ENCODE measurements around the gene PTPN14.
A peak's percentile ranks its signal among the peaks of the same experiment; 100 is the strongest.

Gene PTPN14

DNA sequence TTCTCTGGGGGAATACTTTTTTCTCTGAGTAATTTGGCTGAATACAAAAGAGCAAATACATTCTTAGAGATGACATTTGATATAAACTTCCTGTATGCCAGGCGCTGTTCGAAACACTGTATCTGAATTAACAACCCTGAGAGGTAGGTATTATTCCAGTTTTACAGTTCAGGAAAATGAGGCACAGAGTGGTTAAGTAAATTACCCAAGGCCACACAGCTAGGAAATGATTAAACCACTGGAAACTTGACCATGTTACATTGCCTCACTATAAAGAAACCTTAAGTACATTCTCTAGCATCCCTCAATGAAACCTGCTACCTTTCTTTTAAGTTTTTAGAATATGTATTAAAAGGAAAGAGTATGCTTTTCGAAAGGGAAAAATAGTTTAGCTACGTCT is 215.8 kb downstream of the PTPN14 start:
- in situ Hi-C loops (cut with MboI; ENCODE audit: low sequenced_read_pairs), result loop anchor here (10.0 to 25.0 kb wide), 2 partner anchors 249 to 1202 kb away; no protein-coding TSS in a partner anchor
- no peaks in the 10 kb centered on the region for H3K27me3 ChIP-seq (ENCODE audit: low read depth)
- no peak overlapping the region for H3K4me3 ChIP-seq
- DNase-seq (ENCODE audit: low spot score in 2 of 2), result no peak
- H3K9me3 ChIP-seq, result no peaks in the 10 kb centered on the region
- peaks cover 9% of the 10 kb centered on the region for H3K4me1 ChIP-seq
- no peaks in the 10 kb centered on the region for H3K36me3 ChIP-seq (replicated peaks)

DNA sequence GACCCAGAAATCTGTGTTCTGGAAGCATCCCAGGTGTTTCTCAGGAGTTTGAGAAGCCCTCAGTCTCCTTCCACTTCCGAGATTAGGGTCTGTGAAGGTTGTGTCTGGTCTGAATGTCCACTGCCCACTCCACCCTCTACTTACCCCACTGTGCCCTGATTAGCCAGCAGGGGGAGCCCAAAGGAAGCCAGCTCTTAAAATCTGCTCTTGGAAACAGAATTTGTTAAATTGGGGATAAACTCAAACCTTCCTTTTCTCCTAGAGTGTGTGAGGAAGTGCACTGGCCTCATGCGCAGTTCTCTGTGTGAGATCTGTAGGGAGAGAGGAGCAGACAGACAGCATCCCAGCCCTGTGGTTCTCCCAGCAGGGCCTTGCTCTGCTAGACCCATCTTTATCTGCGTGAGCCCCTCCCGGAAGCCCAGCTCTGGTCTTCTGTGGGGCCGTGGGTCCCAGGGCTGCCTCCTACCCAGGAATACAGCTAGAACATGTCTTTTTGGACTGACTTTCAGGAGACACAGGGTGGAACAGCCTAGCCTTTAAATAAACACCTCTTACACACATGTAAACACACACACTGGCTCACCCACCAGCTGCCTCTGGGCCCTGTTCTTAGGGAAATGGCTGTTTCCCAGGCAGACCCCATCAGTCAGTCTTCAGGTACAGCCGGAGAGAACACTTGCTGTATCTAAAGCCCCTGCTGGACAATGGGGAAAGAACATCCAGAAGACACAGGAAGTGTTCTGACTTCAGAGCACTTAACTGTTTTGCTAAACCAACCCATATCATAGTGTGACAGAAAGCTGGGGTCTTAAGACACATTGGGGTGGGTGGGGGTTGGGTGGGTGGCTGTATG is 218.2 kb downstream of the PTPN14 start:
- in situ Hi-C loops (cut with MboI; ENCODE audit: low sequenced_read_pairs), result loop anchor here (5.0 to 25.0 kb wide), 3 partner anchors 126 to 1204 kb away; no protein-coding TSS in a partner anchor
- no peaks in the 10 kb centered on the region for H3K9me3 ChIP-seq
- peaks cover 1% of the 10 kb centered on the region; the same call in 1 of the 2 replicates for H3K36me3 ChIP-seq (replicated peaks)
- H3K4me1 ChIP-seq, result peaks cover 8% of the 10 kb centered on the region
- H3K4me3 ChIP-seq, result no peak overlapping the region
- DNase-seq (ENCODE audit: low spot score in 2 of 2), result peak; percentile 38 to 75
- H3K27me3 ChIP-seq (ENCODE audit: low read depth), result no peaks in the 10 kb centered on the region

DNA sequence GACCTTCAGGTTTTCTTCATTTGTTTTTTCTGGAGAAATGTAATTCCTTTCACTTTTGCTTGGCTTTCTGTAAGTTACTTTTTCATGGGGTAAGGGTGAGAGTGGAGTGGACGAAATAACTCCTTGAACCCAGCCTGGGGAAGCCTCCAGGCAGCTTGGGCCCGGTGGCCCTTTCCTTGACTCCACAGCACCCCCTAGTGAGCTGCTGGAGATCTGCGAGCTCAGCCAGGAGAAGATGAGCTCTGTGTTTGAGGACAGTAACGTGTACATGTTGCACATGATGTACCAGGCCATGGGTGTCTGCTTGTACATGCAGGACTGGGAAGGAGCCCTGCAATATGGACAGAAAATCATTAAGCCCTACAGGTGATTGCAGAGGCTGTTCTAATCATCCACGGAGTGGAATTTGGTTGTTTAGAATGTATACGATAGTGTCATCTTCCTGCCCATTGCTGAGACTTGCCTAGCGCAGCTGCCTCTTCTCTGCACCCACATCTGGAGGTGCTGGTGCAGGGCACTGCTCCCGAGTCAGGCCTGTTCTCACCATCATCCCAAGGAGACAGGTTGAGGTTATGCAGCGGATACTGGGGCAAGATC is 219.5 kb downstream of the PTPN14 start:
- Histone ChIP-seq H3K4me3 (no peak overlapping the region), H3K36me3 (replicated peaks) (peaks cover 4% of the 10 kb centered on the region; the same call in 1 of the 2 replicates), H3K27me3 (ENCODE audit: low read depth) (no peaks in the 10 kb centered on the region), H3K9me3 (no peaks in the 10 kb centered on the region), H3K4me1 (no peaks in the 10 kb centered on the region)
- DNase-seq (ENCODE audit: low spot score in 2 of 2), result peak; percentile 40 to 80
- in situ Hi-C loops (cut with MboI; ENCODE audit: low sequenced_read_pairs), result loop anchor here (5.0 to 25.0 kb wide), 3 partner anchors 125 to 1205 kb away; no protein-coding TSS in a partner anchor

DNA sequence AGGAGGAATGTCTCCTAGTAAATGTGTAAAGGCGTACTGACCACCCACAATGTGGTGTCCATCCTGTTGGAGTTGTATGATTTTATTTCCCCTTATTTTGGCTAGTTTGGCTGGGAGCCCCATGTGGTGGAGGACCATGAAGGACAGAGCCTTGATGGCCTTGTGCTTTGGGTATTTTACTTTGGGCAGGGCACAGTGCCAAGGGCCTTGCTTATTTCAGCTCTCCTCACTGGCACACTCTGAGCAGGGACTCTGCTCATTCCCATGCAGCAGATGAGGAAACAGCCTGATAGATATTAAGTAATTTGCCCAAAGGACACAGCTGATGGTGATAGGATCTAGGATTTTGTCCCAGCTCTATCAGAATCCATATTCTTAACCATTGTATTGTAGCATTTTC is 220.2 kb downstream of the PTPN14 start:
- no peak overlapping the region for H3K4me3 ChIP-seq
- no peaks in the 10 kb centered on the region for H3K9me3 ChIP-seq
- in situ Hi-C loops (cut with MboI; ENCODE audit: low sequenced_read_pairs), result loop anchor here (5.0 to 25.0 kb wide), 3 partner anchors 124 to 1206 kb away; no protein-coding TSS in a partner anchor
- H3K27me3 ChIP-seq (ENCODE audit: low read depth), result no peaks in the 10 kb centered on the region
- DNase-seq (ENCODE audit: low spot score in 2 of 2), result no peak
- H3K4me1 ChIP-seq, result no peaks in the 10 kb centered on the region
- peaks cover 4% of the 10 kb centered on the region; the same call in 1 of the 2 replicates for H3K36me3 ChIP-seq (replicated peaks)

DNA sequence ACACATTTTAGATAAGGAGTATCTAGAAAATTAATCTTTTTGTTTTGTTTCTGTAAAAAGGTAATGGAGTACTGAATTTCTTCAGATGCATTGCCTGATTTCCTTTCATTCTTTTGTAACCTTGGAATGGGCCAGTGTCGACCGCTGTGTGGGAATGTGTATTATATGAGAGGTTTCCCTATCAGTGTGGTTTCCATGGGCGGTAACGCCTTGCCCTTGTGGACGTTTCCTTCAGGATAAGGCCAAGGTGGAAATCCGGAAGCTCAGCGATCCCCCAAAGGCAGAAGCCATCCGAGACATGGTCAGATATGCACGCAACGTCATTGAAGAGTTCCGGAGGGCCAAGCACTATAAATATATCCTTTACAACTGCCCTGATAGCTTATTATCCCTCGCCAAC is 220.7 kb downstream of the PTPN14 start:
- Histone ChIP-seq H3K4me1 (no peaks in the 10 kb centered on the region), H3K36me3 (replicated peaks) (peaks cover 4% of the 10 kb centered on the region; the same call in 1 of the 2 replicates), H3K4me3 (no peak overlapping the region), H3K27me3 (ENCODE audit: low read depth) (no peaks in the 10 kb centered on the region), H3K9me3 (no peaks in the 10 kb centered on the region)
- in situ Hi-C loops (cut with MboI; ENCODE audit: low sequenced_read_pairs), result loop anchor here (5.0 to 25.0 kb wide), 3 partner anchors 123 to 1207 kb away; no protein-coding TSS in a partner anchor
- DNase-seq (ENCODE audit: low spot score in 2 of 2), result no peak

DNA sequence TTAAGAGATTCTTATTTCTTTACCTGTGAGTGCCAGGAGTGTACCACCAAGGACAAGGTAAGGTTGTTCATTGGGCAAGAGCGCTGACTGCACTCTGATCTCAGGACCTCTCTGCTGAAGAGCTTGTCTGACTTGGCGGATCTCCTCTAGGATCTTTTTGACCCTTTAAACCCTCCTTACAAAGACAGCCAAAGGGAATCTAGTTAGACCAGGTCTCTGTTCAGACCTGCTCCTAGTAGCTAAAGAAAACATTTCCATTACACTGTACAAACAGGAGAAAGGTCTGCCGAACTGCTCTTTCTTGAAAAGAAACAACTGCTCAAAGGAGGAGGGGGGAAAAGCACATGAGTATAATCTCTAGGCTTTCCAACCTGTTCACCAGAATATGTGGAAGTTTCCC is 221.2 kb downstream of the PTPN14 start:
- DNase-seq (ENCODE audit: low spot score in 2 of 2), result no peak
- Histone ChIP-seq H3K4me3 (no peak overlapping the region), H3K4me1 (no peaks in the 10 kb centered on the region), H3K27me3 (ENCODE audit: low read depth) (no peaks in the 10 kb centered on the region), H3K36me3 (replicated peaks) (peaks cover 4% of the 10 kb centered on the region; the same call in 1 of the 2 replicates), H3K9me3 (no peaks in the 10 kb centered on the region)
- in situ Hi-C loops (cut with MboI; ENCODE audit: low sequenced_read_pairs), result loop anchor here (5.0 to 25.0 kb wide), 3 partner anchors 123 to 1207 kb away; no protein-coding TSS in a partner anchor

DNA sequence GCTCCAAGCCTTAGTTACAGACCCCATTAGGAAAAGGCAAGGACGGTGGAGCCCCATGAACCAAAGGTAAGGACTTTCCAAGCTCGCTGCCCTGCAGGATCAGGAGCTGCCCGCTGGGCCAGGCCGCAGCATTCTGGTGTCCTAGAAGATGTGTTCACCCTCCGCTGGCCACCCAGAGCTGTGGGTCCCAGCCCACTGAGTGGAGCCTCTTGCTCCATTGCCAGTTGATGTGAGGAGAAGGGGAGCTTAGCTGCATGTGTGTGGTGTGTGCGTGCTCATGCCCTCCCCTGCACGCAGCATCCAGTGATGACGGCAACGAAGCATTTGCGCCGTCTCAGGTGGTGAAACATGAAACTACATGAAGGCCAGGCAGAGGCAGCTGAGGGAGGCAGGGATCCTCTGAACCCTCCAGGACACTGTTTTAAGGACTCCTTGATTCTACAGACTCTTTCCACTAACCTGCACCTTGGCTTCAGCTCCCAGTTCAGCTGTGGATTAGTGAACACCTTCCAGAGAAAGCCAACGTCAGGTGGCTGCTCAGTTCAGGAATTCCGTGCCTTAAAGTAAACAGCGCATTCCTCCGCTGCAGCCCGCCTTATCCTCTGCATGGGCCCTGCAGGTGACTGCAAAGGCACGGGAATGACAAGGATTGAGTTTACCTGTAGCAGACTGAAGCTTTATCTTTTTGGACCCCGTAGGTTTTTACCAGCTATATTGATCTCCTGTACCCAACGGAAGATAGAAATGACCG is 221.8 kb downstream of the PTPN14 start:
- Histone ChIP-seq H3K4me1 (no peaks in the 10 kb centered on the region), H3K9me3 (no peaks in the 10 kb centered on the region), H3K4me3 (no peak overlapping the region), H3K36me3 (replicated peaks) (peaks cover 4% of the 10 kb centered on the region; the same call in 1 of the 2 replicates), H3K27me3 (ENCODE audit: low read depth) (no peaks in the 10 kb centered on the region)
- in situ Hi-C loops (cut with MboI; ENCODE audit: low sequenced_read_pairs), result loop anchor here (5.0 to 25.0 kb wide), 4 partner anchors 67 to 1208 kb away; no protein-coding TSS in a partner anchor
- no peak for DNase-seq (ENCODE audit: low spot score in 2 of 2)

DNA sequence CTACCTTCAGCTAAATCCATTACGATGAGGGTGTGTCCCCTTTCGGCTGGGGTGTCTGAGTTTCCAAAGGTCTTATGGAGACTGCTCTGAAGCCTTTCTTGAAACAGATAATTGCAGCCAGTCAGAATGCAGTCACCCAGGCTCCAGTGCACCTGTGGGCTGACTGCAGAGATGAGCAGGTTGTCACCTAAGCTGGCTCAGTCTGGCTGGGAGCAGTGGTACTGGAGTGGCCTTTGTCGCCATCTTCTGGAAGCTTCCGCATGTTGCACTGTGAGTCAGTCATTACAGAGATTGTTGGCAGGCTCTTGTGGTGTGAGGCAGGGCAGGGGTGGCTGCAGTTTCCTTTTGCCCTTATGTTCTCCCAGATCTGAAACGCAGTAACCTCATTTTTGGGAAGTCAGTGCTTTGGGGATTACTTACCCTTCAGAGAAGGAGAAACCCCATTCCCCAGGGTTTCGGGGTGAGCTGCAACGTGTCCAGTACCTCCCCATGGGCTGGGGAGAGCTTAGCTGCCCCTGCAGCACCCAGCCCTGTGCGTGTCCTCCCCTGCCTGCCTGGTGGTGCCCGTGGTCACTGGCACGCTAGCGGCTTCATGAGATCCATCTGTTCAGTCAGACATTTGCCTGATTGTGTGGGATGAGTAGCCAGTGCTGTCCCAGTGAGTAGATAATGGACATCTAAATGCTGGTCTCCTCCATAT is 222.5 kb downstream of the PTPN14 start:
- no peaks in the 10 kb centered on the region for H3K27me3 ChIP-seq (ENCODE audit: low read depth)
- in situ Hi-C loops (cut with MboI; ENCODE audit: low sequenced_read_pairs), result loop anchor here (5.0 to 25.0 kb wide), 2 partner anchors 67 to 1208 kb away; no protein-coding TSS in a partner anchor
- peak; percentile 56 to 82 for DNase-seq (ENCODE audit: low spot score in 2 of 2)
- no peaks in the 10 kb centered on the region for H3K4me1 ChIP-seq
- peaks cover 4% of the 10 kb centered on the region; the same call in 1 of the 2 replicates for H3K36me3 ChIP-seq (replicated peaks)
- no peaks in the 10 kb centered on the region for H3K9me3 ChIP-seq
- H3K4me3 ChIP-seq, result no peak overlapping the region

DNA sequence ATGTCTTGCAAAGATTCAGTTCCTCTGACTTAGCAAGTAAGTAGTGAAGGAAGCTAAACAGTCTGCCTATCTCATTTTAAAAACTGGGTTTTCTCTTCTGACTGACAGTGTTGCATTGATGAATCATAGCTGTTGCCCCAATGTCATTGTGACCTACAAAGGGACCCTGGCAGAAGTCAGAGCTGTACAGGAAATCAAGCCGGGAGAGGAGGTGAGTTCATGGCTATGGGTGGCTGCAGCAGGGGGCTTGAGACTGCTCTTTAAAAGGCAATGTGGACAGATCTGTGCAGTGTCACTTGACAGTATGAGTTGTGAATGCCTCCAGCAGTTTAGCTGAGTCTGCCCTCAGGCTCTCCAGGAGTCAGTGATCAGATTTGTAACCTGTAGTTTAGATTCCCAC is 223.9 kb downstream of the PTPN14 start:
- H3K36me3 ChIP-seq (replicated peaks), result peaks cover 4% of the 10 kb centered on the region
- no peak for DNase-seq (ENCODE audit: low spot score in 2 of 2)
- in situ Hi-C loops (cut with MboI; ENCODE audit: low sequenced_read_pairs), result loop anchor here (5.0 to 25.0 kb wide), 2 partner anchors 65 to 1210 kb away; no protein-coding TSS in a partner anchor

DNA sequence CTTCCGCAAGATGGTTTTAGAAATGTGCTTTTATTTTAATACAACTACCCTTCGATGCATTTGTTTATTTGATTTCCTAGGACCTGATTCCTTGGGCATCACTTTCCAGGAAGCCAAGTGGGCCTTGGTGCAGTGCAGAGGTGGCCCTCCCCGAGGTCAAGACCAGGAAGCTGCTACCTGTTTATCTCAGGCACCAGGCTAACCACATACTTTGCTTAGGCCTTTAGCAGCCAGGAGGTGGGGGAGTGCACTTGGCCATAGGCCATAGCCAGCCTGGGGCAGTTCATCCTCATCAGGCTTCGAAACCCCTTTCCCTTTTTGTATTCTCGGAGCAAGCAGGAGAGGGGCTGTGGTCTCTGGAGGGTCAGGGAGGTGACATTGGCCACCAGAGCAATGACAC is 225.0 kb downstream of the PTPN14 start:
- Histone ChIP-seq H3K4me3 (no peak overlapping the region), H3K27me3 (ENCODE audit: low read depth) (no peaks in the 10 kb centered on the region), H3K9me3 (no peaks in the 10 kb centered on the region), H3K36me3 (replicated peaks) (peaks cover 4% of the 10 kb centered on the region), H3K4me1 (no peaks in the 10 kb centered on the region)
- no peak for DNase-seq (ENCODE audit: low spot score in 2 of 2)
- in situ Hi-C loops (cut with MboI; ENCODE audit: low sequenced_read_pairs), result loop anchor here (5.0 to 25.0 kb wide), 2 partner anchors 64 to 1211 kb away; no protein-coding TSS in a partner anchor

More for the DNA sequence above, 223.9 kb downstream of the PTPN14 start:
- Histone ChIP-seq H3K4me1 (no peaks in the 10 kb centered on the region), H3K27me3 (ENCODE audit: low read depth) (no peaks in the 10 kb centered on the region), H3K4me3 (no peak overlapping the region), H3K9me3 (no peaks in the 10 kb centered on the region)

DNA sequence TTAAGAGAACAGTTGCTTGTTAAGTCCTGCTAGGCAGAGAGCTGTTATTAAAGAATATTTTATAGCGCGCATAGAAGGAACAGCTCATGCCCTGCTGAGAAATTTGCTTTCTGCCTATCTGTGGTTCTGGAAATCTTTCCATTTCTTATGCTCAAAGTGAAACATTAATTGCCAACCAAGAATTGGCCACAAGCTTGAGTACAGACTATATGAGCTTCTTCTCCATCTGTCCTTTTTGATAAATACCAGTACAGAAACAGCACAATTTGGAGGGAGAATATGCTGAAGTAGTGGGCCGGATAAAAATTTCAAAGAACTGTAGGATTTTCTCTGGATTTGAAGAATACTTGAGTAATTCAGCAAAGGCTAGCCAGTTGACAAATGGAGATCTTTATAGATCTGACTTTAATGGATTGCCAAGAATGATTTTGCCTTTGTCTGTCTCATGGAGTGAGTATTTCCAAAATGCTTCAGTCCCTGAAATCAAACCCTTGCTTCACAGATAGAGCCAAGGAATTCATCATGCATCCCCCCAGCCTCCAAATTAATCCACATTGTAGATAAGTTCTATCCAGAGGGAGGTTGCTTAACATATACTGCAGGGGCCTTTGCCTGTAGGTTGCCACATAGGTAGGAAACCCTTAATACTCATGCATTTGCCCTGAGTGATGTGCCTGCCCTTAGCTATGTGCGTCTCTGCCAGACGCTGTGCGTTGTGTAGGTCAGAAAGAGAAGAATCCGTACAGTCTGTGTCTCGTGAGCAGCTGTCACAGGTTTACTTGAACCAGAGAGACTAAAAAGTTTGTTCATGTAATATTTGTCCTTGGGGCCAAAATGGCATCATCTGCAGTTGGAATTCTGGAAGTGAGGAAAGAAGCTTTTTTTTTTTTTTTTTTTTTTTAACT is 226.3 kb downstream of the PTPN14 start:
- H3K9me3 ChIP-seq, result no peaks in the 10 kb centered on the region
- H3K4me1 ChIP-seq, result no peaks in the 10 kb centered on the region
- no peak for DNase-seq (ENCODE audit: low spot score in 2 of 2)
- in situ Hi-C loops (cut with MboI; ENCODE audit: low sequenced_read_pairs), result loop anchor here (5.0 to 25.0 kb wide), 2 partner anchors 63 to 1212 kb away; no protein-coding TSS in a partner anchor
- no peaks in the 10 kb centered on the region for H3K27me3 ChIP-seq (ENCODE audit: low read depth)
- peaks cover 4% of the 10 kb centered on the region for H3K36me3 ChIP-seq (replicated peaks)
- H3K4me3 ChIP-seq, result no peak overlapping the region

Data from HAP-1 (cell line).